GM18505 (cell line): ENCODE data around the gene FAM174C.

Experiments used
- ATAC-seq: cut with Tn5 transposase; IDR thresholded peaks from one replicate; pipeline ENCODE4 v1.9.1; 2021; ENCODE audit not compliant: unreplicated experiment
- POLR2A ChIP-seq: IDR thresholded peaks from 4 replicates; pipeline ENCODE4 v1.6.1; 2011; ENCODE audit warnings: borderline replicate concordance; ENCODE audit not compliant: insufficient read depth, insufficient read length; ENCODE audit errors: extremely low read depth

FAM174C gene

DNA sequence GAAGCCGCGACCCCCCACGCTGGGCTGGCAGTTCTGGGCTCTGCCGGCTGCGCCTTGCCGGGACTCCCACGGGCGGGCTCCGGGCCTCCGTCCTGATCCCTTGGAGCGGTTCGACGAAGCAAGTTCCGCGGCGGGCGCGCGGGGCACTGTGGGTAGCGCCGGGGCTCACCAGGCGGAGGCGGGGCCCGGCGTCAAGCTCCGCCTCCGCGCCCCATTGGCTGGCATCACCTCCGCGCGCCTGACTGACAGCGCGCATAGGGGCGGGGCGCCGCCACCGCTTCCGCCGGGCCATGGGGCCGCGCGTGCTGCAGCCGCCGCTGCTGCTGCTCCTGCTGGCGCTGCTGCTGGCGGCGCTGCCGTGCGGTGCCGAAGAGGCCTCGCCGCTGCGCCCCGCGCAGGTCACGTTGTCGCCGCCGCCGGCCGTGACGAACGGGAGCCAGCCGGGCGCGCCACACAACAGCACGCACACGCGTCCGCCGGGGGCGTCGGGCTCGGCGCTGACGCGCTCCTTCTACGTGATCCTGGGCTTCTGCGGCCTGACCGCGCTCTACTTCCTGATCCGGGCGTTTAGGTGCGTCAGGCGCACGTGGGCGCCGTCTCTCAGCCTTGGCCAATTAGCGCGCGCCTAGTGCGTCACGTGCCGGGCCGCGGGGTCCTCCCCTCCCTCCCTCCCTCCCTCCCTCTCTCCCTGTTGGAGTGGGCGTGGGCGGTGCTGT lies at the start of gene FAM174C:
Gene FAM174C (plus strand): TSS at position 271 of the 716 bp plus-strand sequence. CDS start 20 bp downstream, at position 291.
- peak; percentile 89 for TF ChIP-seq POLR2A
- ATAC-seq, result peak; percentile 63

DNA sequence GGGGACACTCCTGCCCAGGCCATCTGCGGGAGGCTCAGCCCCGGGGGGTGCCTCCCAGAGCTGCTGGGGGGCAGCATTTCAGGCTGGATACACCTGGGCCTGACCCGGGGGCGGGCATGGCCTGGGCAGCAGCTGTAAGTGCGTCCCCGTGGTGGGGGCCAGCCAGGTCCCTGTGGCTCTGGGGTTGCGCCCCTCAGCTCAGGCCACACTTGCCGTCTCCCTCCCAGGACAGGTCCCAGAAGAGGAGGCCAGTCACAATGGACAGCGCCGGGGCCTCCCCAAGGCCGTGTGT lies 49.2 kb upstream of the FAM174C start:
- no peak for TF ChIP-seq POLR2A
- no peak for ATAC-seq

GRCh38 chr19:1226522-1227303 lies 48.6 kb upstream of the FAM174C start:
- ATAC-seq, result no peak
- TF ChIP-seq POLR2A, result no peak

- no peak for ATAC-seq
- no peak for TF ChIP-seq POLR2A
These were observed 47.9 kb upstream of the FAM174C start for GRCh38 chr19:1227304-1228054.

DNA sequence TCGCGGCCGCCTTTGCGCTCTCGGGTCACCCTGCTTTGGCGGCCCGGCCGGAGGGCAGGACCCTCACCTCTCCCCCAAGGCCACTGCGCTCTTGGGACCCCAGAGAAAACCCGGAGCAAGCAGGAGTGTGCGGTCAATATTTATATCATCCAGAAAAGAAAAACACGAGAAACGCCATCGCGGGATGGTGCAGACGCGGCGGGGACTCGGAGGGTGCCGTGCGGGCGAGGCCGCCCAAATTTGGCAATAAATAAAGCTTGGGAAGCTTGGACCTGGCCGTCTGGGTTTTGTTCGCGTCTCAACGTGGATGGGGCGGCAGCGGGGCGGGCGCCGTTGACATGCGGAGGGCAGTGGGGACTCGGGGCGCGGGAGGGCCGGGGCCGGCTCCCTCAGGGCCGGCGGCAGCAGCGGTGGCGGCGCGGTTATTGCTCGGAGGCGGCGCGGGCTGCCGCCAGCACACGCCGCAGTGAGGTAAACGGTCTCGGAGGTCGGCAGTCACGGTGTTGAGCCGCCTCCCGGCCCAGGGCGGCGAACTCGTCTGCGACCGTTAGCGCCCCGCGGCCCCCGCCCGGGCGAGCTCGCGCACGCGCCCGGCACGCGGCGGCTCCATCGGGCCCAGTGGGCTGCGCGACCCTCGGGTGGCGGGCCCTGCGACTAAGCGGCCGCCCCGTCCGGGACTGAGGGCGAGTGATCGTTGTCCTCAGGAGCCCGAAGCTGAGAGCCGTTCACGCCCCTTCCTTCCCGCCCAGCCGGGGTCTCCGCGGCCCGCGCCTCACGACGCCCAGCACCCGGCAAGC lies 47.0 kb upstream of the FAM174C start:
- no peak for ATAC-seq
- TF ChIP-seq POLR2A, result no peak

DNA sequence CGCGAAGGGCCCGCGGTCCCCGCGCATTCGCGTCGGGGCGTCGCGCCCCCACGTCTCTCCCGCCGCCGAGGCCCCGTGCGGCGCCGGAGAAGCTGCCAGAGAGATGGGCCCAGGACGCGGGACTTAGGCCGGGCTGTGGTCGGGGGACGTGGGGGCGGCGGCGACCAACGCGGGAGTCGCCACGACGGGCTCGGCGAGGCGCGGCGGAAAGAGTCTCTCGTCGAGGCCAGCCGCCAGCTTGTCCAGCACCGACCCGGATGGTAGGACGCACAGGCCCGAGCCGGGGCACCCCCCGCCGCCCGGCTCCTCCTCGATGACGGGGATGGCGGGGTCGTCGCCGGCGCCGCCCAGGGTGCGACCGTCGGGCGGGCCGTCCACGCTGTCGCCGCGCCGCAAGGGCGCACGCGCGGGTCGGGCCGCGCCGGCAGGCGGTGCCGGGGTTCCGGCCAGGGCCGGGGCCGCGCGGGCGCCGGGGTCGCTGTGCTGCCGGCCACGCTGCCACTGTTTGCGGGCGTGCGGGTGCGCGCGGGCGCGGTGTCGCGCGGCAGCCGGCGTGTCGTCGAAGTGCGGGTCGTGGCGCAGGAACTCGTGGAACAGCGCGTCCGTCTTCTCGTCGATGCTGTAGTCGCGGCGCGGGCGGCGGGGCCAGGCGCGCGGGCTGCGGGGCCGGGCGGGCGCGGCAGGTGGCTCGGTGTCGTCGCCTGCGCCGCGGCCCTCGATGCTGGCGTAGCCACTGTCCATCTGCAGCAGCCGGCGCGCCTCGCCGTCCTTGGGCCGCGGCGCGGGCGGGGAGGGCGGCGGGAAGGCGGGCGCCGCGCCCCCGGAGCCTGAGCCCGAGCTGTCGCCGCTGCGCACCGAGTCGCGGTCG lies 46.0 kb upstream of the FAM174C start:
- ATAC-seq, result no peak

DNA sequence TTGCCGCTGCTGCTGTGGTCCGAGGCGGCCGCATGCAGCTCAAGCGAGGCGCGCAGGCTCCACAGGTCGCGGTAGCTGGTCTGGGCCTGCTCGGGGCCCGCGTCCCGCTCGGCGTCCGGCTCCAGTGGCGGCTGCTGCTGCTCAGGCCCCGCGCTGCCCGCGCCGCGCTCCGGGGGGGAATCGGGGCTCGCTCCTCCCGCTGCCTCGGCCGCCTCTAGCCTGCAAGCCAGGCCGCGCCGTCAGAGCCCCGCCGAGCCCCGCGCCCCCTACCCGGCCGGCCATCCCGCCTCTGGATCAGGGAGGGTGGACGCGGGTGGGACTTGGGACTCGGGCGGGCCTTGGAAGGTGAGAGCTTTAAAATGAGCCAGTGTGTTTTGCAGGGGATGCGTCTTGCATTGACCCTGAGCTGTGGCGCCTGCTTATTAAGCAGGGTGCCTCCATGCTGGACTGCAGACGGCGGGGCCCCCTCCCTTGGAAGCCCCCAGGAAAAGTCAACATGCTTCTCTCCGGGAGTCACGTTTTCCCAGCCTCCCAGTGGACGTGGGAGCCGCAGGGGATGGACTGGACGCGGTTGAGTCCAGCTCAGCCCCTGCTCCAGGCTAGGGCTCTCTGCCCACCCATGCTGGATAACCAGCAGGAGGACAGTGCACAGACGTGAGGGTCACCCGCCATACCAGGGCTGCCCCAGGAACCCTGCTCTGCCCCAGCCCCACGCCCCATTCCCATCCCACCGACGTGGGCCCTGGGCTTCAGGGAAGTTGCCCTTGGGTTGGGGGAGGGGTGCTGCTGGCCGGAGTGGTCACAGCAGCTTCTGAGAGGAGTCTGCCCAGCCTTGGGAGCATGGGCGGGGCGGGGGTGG lies 45.2 kb upstream of the FAM174C start:
- TF ChIP-seq POLR2A, result no peak
- no peak for ATAC-seq

More for the DNA sequence above, 46.0 kb upstream of the FAM174C start:
- TF ChIP-seq POLR2A, result no peak

DNA sequence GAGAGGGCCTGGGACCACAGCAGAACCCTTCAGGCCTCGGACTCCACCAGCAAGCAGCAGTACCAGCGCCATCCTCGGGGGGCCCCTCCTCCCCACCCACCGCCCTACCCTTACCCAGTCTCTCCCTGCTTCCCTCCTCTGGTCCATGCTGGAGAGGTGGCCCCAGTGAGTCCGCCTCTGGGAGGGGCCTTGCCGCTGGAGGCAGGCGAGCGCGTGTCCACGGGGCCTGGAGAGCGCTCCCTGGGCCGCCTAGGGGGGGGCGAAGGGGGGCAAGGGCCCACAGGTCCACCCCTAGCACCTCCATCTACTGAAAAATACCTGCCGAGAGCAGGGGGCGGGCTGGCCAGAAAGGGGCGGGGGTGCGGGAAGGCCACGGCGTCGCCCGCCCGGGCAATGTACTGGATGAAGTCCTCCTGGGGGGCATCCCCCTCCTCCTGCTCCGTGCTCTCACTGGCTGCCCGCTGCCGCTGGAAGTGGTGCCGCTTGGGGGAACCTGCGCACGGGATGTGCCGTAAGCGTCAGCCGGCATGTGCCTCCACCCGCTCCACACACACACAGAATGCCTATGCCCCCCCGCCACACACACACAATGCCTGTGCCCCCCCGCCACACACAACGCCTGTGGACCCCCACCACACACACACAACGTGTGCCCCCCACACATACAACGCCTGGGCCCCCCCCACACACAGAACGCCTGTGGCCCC lies 44.4 kb upstream of the FAM174C start:
- no peak for TF ChIP-seq POLR2A
- no peak for ATAC-seq

- no peak for ATAC-seq
- TF ChIP-seq POLR2A, result no peak
These were observed 43.3 kb upstream of the FAM174C start for GRCh38 chr19:1231729-1232637.

DNA sequence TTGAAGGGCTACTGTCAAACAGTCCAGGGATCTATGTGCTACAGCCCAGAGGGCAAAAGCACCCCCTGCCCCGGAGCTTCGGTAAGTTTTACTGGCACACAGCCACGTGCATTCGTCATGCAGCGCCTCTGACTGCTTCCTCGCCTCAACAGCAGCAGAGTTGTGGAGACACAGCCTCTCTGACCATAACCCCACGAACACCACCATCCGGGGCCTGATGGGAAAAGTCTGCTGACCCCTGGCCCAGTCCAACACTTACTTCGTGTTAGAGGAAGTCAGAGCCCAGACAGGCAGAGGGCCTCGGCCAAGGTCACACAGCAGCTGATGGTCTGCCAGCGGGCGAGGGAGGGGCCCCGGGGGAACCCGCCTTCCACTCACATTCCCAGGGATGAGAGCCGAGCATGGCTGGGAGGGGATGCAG lies 42.7 kb upstream of the FAM174C start:
- no peak for TF ChIP-seq POLR2A
- ATAC-seq, result no peak

DNA sequence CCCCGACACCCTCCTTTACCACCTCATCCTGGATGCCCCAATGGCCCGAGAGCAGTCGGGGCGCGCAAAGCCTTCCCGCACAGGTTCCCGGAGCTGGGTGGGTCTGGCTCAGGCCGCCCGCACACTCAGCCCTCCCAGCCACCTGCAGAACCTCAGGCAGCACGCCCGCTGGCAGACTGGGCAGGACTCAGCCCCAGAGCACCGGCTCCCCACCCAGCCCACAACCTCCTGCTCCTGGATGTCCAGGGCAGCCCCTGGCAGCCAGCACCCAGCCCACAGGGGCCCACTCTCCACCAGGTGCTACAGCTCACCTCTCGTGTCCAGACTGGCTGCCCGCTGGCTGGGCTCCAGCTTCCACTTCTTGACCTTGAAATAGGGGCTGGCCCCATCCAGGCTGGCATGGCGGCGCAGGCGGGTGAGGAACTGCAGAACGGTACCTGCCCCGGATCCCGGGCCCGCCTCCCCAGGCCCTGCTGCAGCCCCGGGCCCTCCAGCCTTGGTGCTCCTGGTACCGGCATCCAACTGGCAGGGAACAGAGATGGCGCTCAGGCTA lies 42.1 kb upstream of the FAM174C start:
- TF ChIP-seq POLR2A, result no peak

More for the DNA sequence above, 42.1 kb upstream of the FAM174C start:
- no peak for ATAC-seq
